Trophoblast cell (in vitro differentiated cells and primary cell): ENCODE measurements around the gene COLGALT1.

ENCODE experiments used
- DNase-seq, 2 donors: peaks; one replicate each; pipeline ENCODE4 v3.0.0-alpha.2; 2016
- H2AFZ ChIP-seq: 2 replicates; pipeline ENCODE4 v1.6.1; 2013; ENCODE audit warnings: low read length, moderate library complexity, mild to moderate bottlenecking; ENCODE audit not compliant: insufficient read depth, poor library complexity
- H2AK5ac ChIP-seq: 2 replicates; pipeline ENCODE4 v1.6.1; 2013; ENCODE audit warnings: mild to moderate bottlenecking, low read length
- H2BK120ac ChIP-seq: 2 replicates; pipeline ENCODE4 v1.6.1; 2013; ENCODE audit warnings: low read length, mild to moderate bottlenecking, moderate library complexity; ENCODE audit not compliant: insufficient read depth, poor library complexity
- H2BK12ac ChIP-seq: 2 replicates; pipeline ENCODE4 v1.6.1; 2013; ENCODE audit warnings: mild to moderate bottlenecking, low read length, moderate library complexity
- H2BK5ac ChIP-seq: 2 replicates; pipeline ENCODE4 v1.6.1; 2013; ENCODE audit warnings: low read length, low read depth, moderate library complexity, mild to moderate bottlenecking; ENCODE audit not compliant: poor library complexity
- H3K14ac ChIP-seq: 2 replicates; pipeline ENCODE4 v1.6.1; 2013; ENCODE audit warnings: mild to moderate bottlenecking, low read length
- H3K18ac ChIP-seq: 2 replicates; pipeline ENCODE4 v1.6.1; 2013; ENCODE audit warnings: mild to moderate bottlenecking, low read length
- H3K23ac ChIP-seq: 2 replicates; pipeline ENCODE4 v1.6.1; 2013; ENCODE audit warnings: low read length
- H3K27ac ChIP-seq: 2 replicates; pipeline ENCODE4 v1.5.1; 2013; ENCODE audit warnings: low read depth, mild to moderate bottlenecking, inconsistent platforms, low read length, moderate library complexity
- H3K27me3 ChIP-seq: 2 replicates; pipeline ENCODE4 v1.6.1; 2013; ENCODE audit warnings: inconsistent platforms, mild to moderate bottlenecking, low read length, moderate library complexity; ENCODE audit not compliant: insufficient read depth
- H3K36me3 ChIP-seq, 2 experiments: 1 replicate in 1 of 2; 2 replicates in 1 of 2; pipeline ENCODE4 v1.6.1; 2013; ENCODE audit warnings: low read length in 2 of 2, mild to moderate bottlenecking in 2 of 2, moderate library complexity in 1 of 2; ENCODE audit not compliant: insufficient read depth in 2 of 2, control insufficient read depth in 1 of 2
- H3K4ac ChIP-seq: 2 replicates; pipeline ENCODE4 v1.6.1; 2013; ENCODE audit warnings: low read depth, mild to moderate bottlenecking, low read length, moderate library complexity
- H3K4me1 ChIP-seq, 2 experiments: 1 replicate in 1 of 2; 2 replicates in 1 of 2; pipeline ENCODE4 v1.6.1; 2013; ENCODE audit warnings: low read length in 2 of 2, mild to moderate bottlenecking in 2 of 2, moderate library complexity in 1 of 2; ENCODE audit not compliant: insufficient read depth in 2 of 2, control insufficient read depth in 1 of 2
- H3K4me2 ChIP-seq: 2 replicates; pipeline ENCODE4 v1.6.1; 2013; ENCODE audit warnings: inconsistent platforms, mild to moderate bottlenecking, low read length, moderate library complexity
- H3K4me3 ChIP-seq: 2 replicates; pipeline ENCODE4 v1.5.1; 2013; ENCODE audit warnings: mild to moderate bottlenecking, low read depth, low read length, inconsistent platforms
- H3K79me1 ChIP-seq: one replicate; pipeline ENCODE4 v1.6.1; 2013; ENCODE audit warnings: low read length
- H3K79me2 ChIP-seq: 2 replicates; pipeline ENCODE4 v1.6.1; 2013; ENCODE audit warnings: low read length, mild to moderate bottlenecking; ENCODE audit not compliant: control insufficient read depth, insufficient read depth, poor library complexity
- H3K9ac ChIP-seq: 2 replicates; pipeline ENCODE4 v1.6.1; 2013; ENCODE audit warnings: mild to moderate bottlenecking, low read length
- H3K9me3 ChIP-seq: 2 replicates; pipeline ENCODE4 v1.6.1; 2013; ENCODE audit warnings: low read depth, mild to moderate bottlenecking, control low read depth, inconsistent platforms, low read length; ENCODE audit not compliant: insufficient read depth
- H4K12ac ChIP-seq: 2 replicates; pipeline ENCODE4 v1.6.1; 2013; ENCODE audit warnings: low read depth, mild to moderate bottlenecking, low read length, moderate library complexity
- H4K8ac ChIP-seq: 2 replicates; pipeline ENCODE4 v1.6.1; 2013; ENCODE audit warnings: low read depth, mild to moderate bottlenecking, low read length, moderate library complexity
- H4K91ac ChIP-seq: one replicate; pipeline ENCODE4 v1.6.1; 2013; ENCODE audit warnings: low read depth, mild to moderate bottlenecking, low read length, moderate library complexity
- WGBS: extraction: QIAGEN DNeasy Blood & Tissue Kit; methylation state at CpG from one replicate; pipeline ENCODE4 v1.1.7; 2013; ENCODE audit warnings: missing lambda C conversion rate; ENCODE audit not compliant: insufficient read length, insufficient coverage; ENCODE audit errors: extremely low coverage; 5-methylcytosine and 5-hydroxymethylcytosine counted together

COLGALT1 gene

DNA sequence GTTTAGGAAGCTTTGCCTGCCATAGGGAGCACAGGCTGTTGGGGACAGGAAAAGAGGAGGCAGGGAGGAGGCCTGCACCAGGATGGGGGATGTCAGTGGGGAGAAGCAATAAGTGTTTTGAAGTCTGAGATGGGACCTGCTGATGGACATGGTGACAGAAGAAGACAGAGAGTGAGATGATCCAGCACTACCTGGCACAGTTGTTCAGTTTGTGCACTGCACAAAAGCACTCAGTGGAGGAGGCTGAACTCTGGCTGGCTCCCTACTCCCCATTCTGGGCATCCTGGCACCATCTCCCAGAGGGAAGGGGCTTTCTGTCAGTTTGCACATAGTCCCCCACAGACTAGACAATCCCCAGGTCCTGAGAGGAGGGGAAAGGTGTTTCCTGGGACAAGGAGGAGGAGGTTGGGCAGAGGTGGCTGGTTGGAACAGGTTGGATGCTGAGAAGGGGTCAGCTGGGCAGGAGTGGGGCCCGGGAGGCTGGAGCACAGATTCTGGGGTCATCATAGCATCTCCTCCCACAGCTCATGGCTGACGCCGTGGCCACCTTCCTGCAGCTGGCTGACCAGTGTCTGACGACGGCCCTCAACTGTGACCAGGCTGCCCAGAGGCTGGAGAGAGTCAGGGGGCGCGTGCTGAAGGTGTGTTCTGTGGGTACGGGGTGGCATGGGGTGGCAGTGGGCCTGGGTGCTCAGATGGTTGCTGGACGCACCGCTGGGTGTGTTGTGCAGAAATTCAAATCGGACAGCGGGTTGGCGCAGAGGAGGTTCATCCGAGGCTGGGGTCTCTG lies 12.5 kb upstream of the COLGALT1 start:
- no peak overlapping the region for H2BK5ac ChIP-seq
- H3K27me3 ChIP-seq = peaks cover 6% of the 10 kb centered on the region
- no peak overlapping the region for H2BK12ac ChIP-seq
- no peak overlapping the region for H3K23ac ChIP-seq
- H3K79me2 ChIP-seq = no peaks in the 10 kb centered on the region
- no peak overlapping the region for H3K4ac ChIP-seq
- no CpG with 5 or more reads among the region's 14 CpGs for WGBS
- no peak overlapping the region for H2AK5ac ChIP-seq
- no peak overlapping the region for H4K12ac ChIP-seq
- DNase-seq = no peak
- H3K4me2 ChIP-seq = no peak overlapping the region
- H3K4me3 ChIP-seq = no peak overlapping the region
- H3K18ac ChIP-seq = no peak overlapping the region
- no peak overlapping the region for H4K91ac ChIP-seq
- no peak overlapping the region for H2BK120ac ChIP-seq
- H2AFZ ChIP-seq = no peak overlapping the region
- H4K8ac ChIP-seq = no peak overlapping the region
- H3K9me3 ChIP-seq = peaks cover 10% of the 10 kb centered on the region
- no peak overlapping the region for H3K27ac ChIP-seq
- H3K14ac ChIP-seq = no peak overlapping the region
- no peaks in the 10 kb centered on the region for H3K79me1 ChIP-seq
- H3K4me1 ChIP-seq = peaks cover 7 to 8% of the 10 kb centered on the region in 2 experiments
- H3K36me3 ChIP-seq = no peaks in the 10 kb centered on the region
- no peak overlapping the region for H3K9ac ChIP-seq

DNA sequence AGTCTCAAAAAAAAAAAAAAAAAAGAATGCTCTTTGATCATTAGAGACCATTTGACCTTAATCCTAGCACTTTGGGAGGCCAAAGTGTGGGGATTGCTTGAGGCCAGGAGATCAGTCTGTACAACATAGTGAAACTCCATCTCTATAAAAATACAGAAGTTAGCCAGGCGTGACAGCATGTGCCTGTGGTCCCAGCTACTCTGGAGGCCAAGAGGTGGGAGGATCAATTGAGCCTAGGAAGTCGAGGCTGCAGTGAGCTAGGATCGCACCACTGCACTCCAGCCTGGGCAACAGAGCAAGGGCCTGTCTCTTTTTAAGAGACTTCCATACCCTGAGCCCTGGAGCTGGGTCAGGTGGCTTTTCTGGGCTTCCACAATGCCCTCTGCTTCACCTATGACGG lies 11.5 kb upstream of the COLGALT1 start:
- H2AFZ ChIP-seq = no peak overlapping the region
- no peak overlapping the region for H3K23ac ChIP-seq
- no CpG with 5 or more reads among the region's 4 CpGs for WGBS
- no peaks in the 10 kb centered on the region for H3K36me3 ChIP-seq
- no peak overlapping the region for H3K18ac ChIP-seq
- peaks cover 10% of the 10 kb centered on the region for H3K9me3 ChIP-seq
- no peak overlapping the region for H2BK12ac ChIP-seq
- no peak overlapping the region for H2BK5ac ChIP-seq
- H4K12ac ChIP-seq = no peak overlapping the region
- H3K14ac ChIP-seq = no peak overlapping the region
- no peak overlapping the region for H2BK120ac ChIP-seq
- no peaks in the 10 kb centered on the region for H3K79me1 ChIP-seq
- no peak overlapping the region for H3K27ac ChIP-seq
- DNase-seq = no peak
- no peaks in the 10 kb centered on the region for H3K79me2 ChIP-seq
- peaks cover 6% of the 10 kb centered on the region in 2 experiments for H3K4me1 ChIP-seq
- no peak overlapping the region for H4K91ac ChIP-seq
- H3K9ac ChIP-seq = no peak overlapping the region
- peaks cover 2% of the 10 kb centered on the region for H3K27me3 ChIP-seq
- H2AK5ac ChIP-seq = no peak overlapping the region
- H3K4ac ChIP-seq = no peak overlapping the region
- no peak overlapping the region for H4K8ac ChIP-seq
- H3K4me3 ChIP-seq = no peak overlapping the region
- no peak overlapping the region for H3K4me2 ChIP-seq

DNA sequence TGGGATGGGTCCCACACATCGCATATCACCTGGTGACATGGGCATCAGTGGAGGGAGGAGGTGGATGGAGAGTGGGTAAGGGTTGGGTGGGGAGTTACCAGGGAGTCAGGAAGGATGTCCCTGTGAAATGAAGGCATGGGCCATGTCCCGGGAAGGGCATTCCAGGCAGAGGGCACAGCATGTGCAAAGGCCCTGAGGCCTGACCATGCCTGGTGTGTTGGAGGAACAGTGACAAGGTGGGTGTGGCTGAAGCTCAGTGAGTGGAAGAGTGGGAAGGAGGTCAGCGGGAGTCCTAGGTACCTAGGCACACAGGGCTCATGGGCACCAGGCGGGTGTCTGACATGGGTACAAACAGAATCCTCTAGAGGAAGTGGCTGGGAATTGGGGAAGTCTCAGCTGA lies 11.0 kb upstream of the COLGALT1 start:
- Histone ChIP-seq H3K14ac (no peak overlapping the region), H3K79me2 (no peaks in the 10 kb centered on the region), H2BK120ac (no peak overlapping the region), H3K9ac (no peak overlapping the region), H3K79me1 (no peaks in the 10 kb centered on the region), H2AFZ (no peak overlapping the region), H3K4me3 (no peak overlapping the region), H3K9me3 (peaks cover 10% of the 10 kb centered on the region), H2AK5ac (no peak overlapping the region), H2BK5ac (no peak overlapping the region), H3K18ac (no peak overlapping the region), H3K23ac (peak overlapping the region; percentile 5), H4K12ac (no peak overlapping the region), H2BK12ac (no peak overlapping the region), H3K4ac (no peak overlapping the region), H3K4me2 (no peak overlapping the region), H4K91ac (no peak overlapping the region), H3K4me1 (peaks cover 2 to 4% of the 10 kb centered on the region in 2 experiments), H3K27ac (no peak overlapping the region), H3K36me3 (no peaks in the 10 kb centered on the region), H4K8ac (no peak overlapping the region), H3K27me3 (no peaks in the 10 kb centered on the region)
- no peak for DNase-seq
- no CpG with 5 or more reads among the region's 4 CpGs for WGBS

DNA sequence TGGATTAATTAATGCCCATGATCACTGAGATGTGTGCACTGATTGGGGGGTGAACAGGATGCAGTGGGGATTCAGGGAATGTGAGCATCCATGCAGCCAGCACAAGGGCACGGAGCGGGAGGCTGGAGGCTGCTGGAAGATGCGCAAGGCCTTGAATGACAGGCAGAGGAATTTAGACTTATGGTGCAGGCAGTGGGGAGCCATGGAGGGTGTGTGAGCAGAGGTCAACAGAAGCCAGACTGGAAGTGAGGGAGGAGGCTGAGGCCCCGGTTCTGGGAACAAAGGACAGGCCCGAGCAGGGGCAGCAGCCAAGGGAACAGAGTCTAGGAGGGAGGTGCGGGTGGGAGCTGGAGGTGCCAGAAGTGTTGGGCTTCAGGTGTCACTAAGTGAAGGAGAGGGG lies 7.3 kb upstream of the COLGALT1 start:
- Histone ChIP-seq H3K36me3 (no peaks in the 10 kb centered on the region), H3K23ac (no peak overlapping the region), H3K27ac (no peak overlapping the region), H2BK5ac (no peak overlapping the region), H2BK12ac (no peak overlapping the region), H3K27me3 (no peaks in the 10 kb centered on the region), H3K4me1 (no peaks in the 10 kb centered on the region), H2AK5ac (no peak overlapping the region), H3K4ac (no peak overlapping the region), H3K4me3 (no peak overlapping the region), H3K4me2 (no peak overlapping the region), H4K91ac (no peak overlapping the region), H2BK120ac (no peak overlapping the region), H2AFZ (no peak overlapping the region), H3K9me3 (peaks cover 4% of the 10 kb centered on the region), H3K79me1 (no peaks in the 10 kb centered on the region), H4K8ac (no peak overlapping the region), H3K18ac (no peak overlapping the region), H3K14ac (no peak overlapping the region), H3K9ac (no peak overlapping the region), H4K12ac (no peak overlapping the region), H3K79me2 (no peaks in the 10 kb centered on the region)
- WGBS = no CpG with 5 or more reads among the region's 6 CpGs
- DNase-seq = no peak
